B cell (primary cell): ENCODE measurements around the gene CHD9. TPM values are rescaled to one million over a fixed set of nuclear protein-coding genes. Genes with fewer than 3 reads are reported as not detected.

ENCODE experiments used
- ATAC-seq: fragments of 200-7000 bp; cut with Tn5 transposase; one replicate; pipeline ENCODE4 v1.10.0; 2021; ENCODE audit warnings: low read depth, mild to moderate bottlenecking, moderate number of reproducible peaks, moderate library complexity
- CTCF ChIA-PET: fragments of 350-600 bp; sonication (Branson Sonifier 250); formaldehyde crosslinking; loops from one replicate; lab custom pipeline; 2021; ENCODE audit warnings: antibody characterized with exemption, inconsistent platforms; lab: Charles Lee
- POLR2A ChIA-PET: fragments of 350-600 bp; sonication (Branson Sonifier 250); formaldehyde crosslinking; loops from one replicate; lab custom pipeline; 2021; ENCODE audit warnings: antibody characterized with exemption; lab: Charles Lee
- DNase-seq: peaks from one replicate; pipeline ENCODE4 v3.0.0; 2013
- H2AFZ ChIP-seq: 2 replicates; pipeline ENCODE4 v1.6.1; 2012; ENCODE audit warnings: mild to moderate bottlenecking, low read depth, low read length; ENCODE audit not compliant: insufficient read depth, poor library complexity, severe bottlenecking
- H3K27ac ChIP-seq, 2 donors: 1 replicate in 1 of 2; 2 replicates in 1 of 2; pipeline ENCODE4 v1.5.1; 2012 to 2013; ENCODE audit warnings: low read length in 2 of 2, mild to moderate bottlenecking in 2 of 2, moderate library complexity in 1 of 2
- H3K27me3 ChIP-seq, 4 experiments: fragments of 200-600 bp in 1 of 4; sonication (generic) in 1 of 4; replicated peaks in 1 of 4; 1 replicate in 2 of 4; 2 replicates in 2 of 4; pipeline versions ENCODE4 v1.6.1 to v1.7.0; 2013 to 2016; ENCODE audit warnings: low read length in 3 of 4, mild to moderate bottlenecking in 2 of 4, mixed read lengths in 1 of 4, moderate library complexity in 1 of 4; ENCODE audit not compliant: insufficient read depth in 4 of 4, control insufficient read depth in 3 of 4; ENCODE audit errors: control extremely low read depth in 1 of 4
- H3K36me3 ChIP-seq, 2 experiments: replicated peaks in 1 of 2; 1 replicate in 1 of 2; 2 replicates in 1 of 2; pipeline versions ENCODE4 v1.6.1 to v1.7.1; 2013; ENCODE audit warnings: low read length in 1 of 2; ENCODE audit not compliant: insufficient read depth in 2 of 2, control insufficient read depth in 1 of 2; ENCODE audit errors: control extremely low read depth in 1 of 2, extremely low read depth in 1 of 2
- H3K4me1 ChIP-seq, 2 donors: fragments of 200-600 bp in 1 of 2; sonication (generic) in 1 of 2; 1 replicate in 1 of 2; 2 replicates in 1 of 2; pipeline versions ENCODE4 v1.5.1 to v1.6.1; 2013 to 2017; ENCODE audit warnings: low read length in 2 of 2; ENCODE audit not compliant: control insufficient read depth in 2 of 2, insufficient read depth in 2 of 2
- H3K4me2 ChIP-seq: replicated peaks from 2 replicates; pipeline ENCODE3; 2012; ENCODE audit warnings: mild to moderate bottlenecking, low read depth, low read length; ENCODE audit not compliant: poor library complexity, severe bottlenecking
- H3K4me3 ChIP-seq, 5 experiments: fragments of 200-600 bp in 1 of 5; sonication (generic) in 1 of 5; 1 replicate in 3 of 5; 2 replicates in 2 of 5; pipeline versions ENCODE4 v1.5.1 to v1.7.0; 2011 to 2016; ENCODE audit warnings: low read length in 4 of 5, mild to moderate bottlenecking in 4 of 5, low read depth in 2 of 5, control low read depth in 1 of 5, moderate library complexity in 1 of 5; ENCODE audit not compliant: insufficient read depth in 1 of 5; ENCODE audit errors: control extremely low read depth in 1 of 5, extremely low read depth in 1 of 5
- H3K79me2 ChIP-seq: fragments of 200-600 bp; sonication (generic); one replicate; pipeline ENCODE4 v1.6.0; 2016; ENCODE audit warnings: low read length; ENCODE audit not compliant: control insufficient read depth, insufficient read depth
- H3K9ac ChIP-seq: fragments of 200-600 bp; sonication (generic); 2 replicates; pipeline ENCODE4 v1.6.1; 2017; ENCODE audit warnings: mild to moderate bottlenecking, low read length, moderate library complexity
- H3K9me3 ChIP-seq, 3 donors: one replicate each; pipeline versions ENCODE4 v1.6.1 to v1.7.1; 2013; ENCODE audit warnings: low read length in 2 of 3; ENCODE audit not compliant: control insufficient read depth in 2 of 3, insufficient read depth in 1 of 3; ENCODE audit errors: control extremely low read depth in 1 of 3
- H4K20me1 ChIP-seq: 2 replicates; pipeline ENCODE4 v1.6.0; 2012; ENCODE audit warnings: mild to moderate bottlenecking, low read length; ENCODE audit not compliant: insufficient read depth, control insufficient read depth, poor library complexity, severe bottlenecking
- H3K27ac Mint-ChIP-seq: one replicate; pipeline ENCODE4 v1.8.0; 2021; ENCODE audit warnings: mixed read lengths
- H3K27me3 Mint-ChIP-seq: one replicate; pipeline ENCODE4 v1.8.0; 2021; ENCODE audit warnings: mixed read lengths
- H3K4me1 Mint-ChIP-seq: one replicate; pipeline ENCODE4 v1.8.0; 2021; ENCODE audit warnings: mixed read lengths
- H3K4me3 Mint-ChIP-seq: one replicate; pipeline ENCODE4 v1.8.0; 2021; ENCODE audit warnings: mixed read lengths
- H3K9me3 Mint-ChIP-seq: one replicate; pipeline ENCODE4 v1.8.0; 2022; ENCODE audit warnings: mixed read lengths; ENCODE audit not compliant: insufficient read depth
- CTCF ChIP-seq: fragments of 200-600 bp; IDR thresholded peaks from one replicate; pipeline ENCODE4 v1.8.0; 2022; ENCODE audit warnings: antibody characterized with exemption, mild to moderate bottlenecking
- EZH2 ChIP-seq: IDR thresholded peaks from 2 replicates; pipeline ENCODE4 v1.6.1; 2012; ENCODE audit warnings: borderline replicate concordance, low read depth, mild to moderate bottlenecking, moderate library complexity, low read length; ENCODE audit not compliant: insufficient read depth, poor library complexity, severe bottlenecking
- WGBS: methylation state at CpG from one replicate; pipeline ENCODE4 v1.1.5; 2013; ENCODE audit warnings: missing lambda C conversion rate; ENCODE audit not compliant: insufficient coverage; 5-methylcytosine and 5-hydroxymethylcytosine counted together
- intact Hi-C: fragments of 100-400 bp; cut with micrococcal nuclease; formaldehyde crosslinking; loops from one replicate; pipeline ENCODE4 v1.10.0; 2022
- polyA plus RNA-seq: library from polyadenylated mRNA; depleted of rRNA; stranded (reverse); fragments of >200 nt; gene quantifications from 2 replicates; pipeline ENCODE4 v1.2.3, GENCODE V29; 2012
- total RNA-seq, 2 donors: library from RNA; stranded (reverse); fragments of 120-200 nt in 1 of 2; gene quantifications; 1 replicate in 1 of 2; 2 replicates in 1 of 2; pipeline versions ENCODE4 v1.2.3 to v1.2.4, GENCODE V29; 2013 to 2022

CHD9 gene
- total and polyA plus RNA-seq, 2 donors (not counting 1 experiment from before 2014, with no cell fraction given), result 12.2 to 102 TPM

DNA sequence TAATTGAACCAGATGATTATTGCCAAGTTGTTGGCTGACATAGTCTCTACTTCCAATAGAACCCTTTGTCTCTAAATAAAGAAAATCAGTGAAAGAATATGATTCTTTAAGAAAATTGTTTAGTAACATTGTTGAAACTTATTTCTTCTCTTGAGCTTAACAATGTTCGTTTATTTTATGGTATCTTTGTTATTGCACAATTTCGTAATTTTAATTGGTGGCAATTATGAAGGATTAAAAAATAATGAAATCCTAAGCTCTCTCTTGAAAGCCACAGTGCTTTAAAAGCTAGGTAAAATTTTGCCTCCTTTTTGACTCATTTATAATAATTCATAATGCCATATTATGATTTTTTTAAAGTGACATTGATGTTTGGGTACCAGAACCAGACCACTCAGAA, 230.4 kb downstream of the CHD9 start:
- Histone ChIP-seq H3K9me3 (no peaks in the 10 kb centered on the region), H3K4me3 (no peak overlapping the region), H3K4me2 (no peak overlapping the region), H3K27ac (no peak overlapping the region), H3K9ac (no peak overlapping the region), H4K20me1 (no peaks in the 10 kb centered on the region), H3K36me3 (peaks cover 10 to 66% of the 10 kb centered on the region in 2 experiments), H3K4me1 (no peaks in the 10 kb centered on the region), H2AFZ (no peak overlapping the region), H3K27me3 (no peaks in the 10 kb centered on the region), H3K79me2 (no peaks in the 10 kb centered on the region)
- Mint-ChIP-seq H3K4me1 (no peaks in the 10 kb centered on the region), H3K27ac (no peak overlapping the region), H3K9me3 (no peaks in the 10 kb centered on the region), H3K4me3 (no peak overlapping the region), H3K27me3 (no peaks in the 10 kb centered on the region)
- DNase-seq (no peak), ATAC-seq (no peak)
- WGBS, result no CpG with 5 or more reads among the region's 2 CpGs
- intact Hi-C loops, result no loop called here
- ChIA-PET POLR2A (no interaction called here), CTCF (interaction anchor here (0.6 to 2.0 kb wide), 2 partner anchors 197 to 308 kb away, joined by 3 to 9 read pairs; no protein-coding TSS in a partner anchor)
- no peak for TF ChIP-seq EZH2
- no peak for TF ChIP-seq CTCF

DNA sequence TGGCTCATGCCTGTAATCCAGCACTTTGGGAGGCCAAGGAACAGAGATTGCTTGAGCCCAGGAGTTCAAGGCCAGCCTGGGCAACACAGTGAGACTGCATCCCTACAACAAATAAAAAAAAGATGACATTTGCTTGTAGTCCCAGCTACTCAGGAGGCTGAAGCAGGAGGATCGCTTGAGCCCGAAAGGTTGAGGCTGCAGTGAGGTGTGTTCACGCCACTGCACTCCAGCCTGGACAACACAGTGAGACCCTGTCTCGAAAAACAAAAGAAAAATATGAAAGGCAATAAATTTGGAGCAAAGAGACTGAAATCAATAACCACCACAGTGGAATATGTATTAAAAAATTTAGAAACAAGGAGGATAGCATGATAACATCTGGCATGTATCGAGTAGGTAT, 235.7 kb downstream of the CHD9 start:
- no peak for DNase-seq
- no peak overlapping the region for H3K4me3 ChIP-seq
- H3K36me3 ChIP-seq, result peaks cover 3 to 78% of the 10 kb centered on the region in 2 experiments
- intact Hi-C loops, result no loop called here
- H3K4me1 ChIP-seq, result no peaks in the 10 kb centered on the region
- no peaks in the 10 kb centered on the region for H3K27me3 Mint-ChIP-seq
- no peak overlapping the region for H3K27ac ChIP-seq
- H4K20me1 ChIP-seq, result no peaks in the 10 kb centered on the region
- no peak overlapping the region for H3K4me2 ChIP-seq
- no peaks in the 10 kb centered on the region for H3K79me2 ChIP-seq
- TF ChIP-seq EZH2 (no peak), CTCF (no peak)
- WGBS, result 100% methylated on average over 3 of the region's 5 CpGs
- CTCF ChIA-PET, result no interaction called here
- no peak overlapping the region for H3K27ac Mint-ChIP-seq
- no peak overlapping the region for H3K4me3 Mint-ChIP-seq
- H2AFZ ChIP-seq, result no peak overlapping the region
- ATAC-seq, result no peak
- no peaks in the 10 kb centered on the region for H3K4me1 Mint-ChIP-seq
- H3K9ac ChIP-seq, result no peak overlapping the region
- POLR2A ChIA-PET, result interaction anchor here (0.7 kb wide), 1 partner anchor 131 kb away, joined by 3 read pairs; no protein-coding TSS in a partner anchor
- H3K27me3 ChIP-seq, result no peaks in the 10 kb centered on the region
- no peaks in the 10 kb centered on the region for H3K9me3 ChIP-seq
- H3K9me3 Mint-ChIP-seq, result no peaks in the 10 kb centered on the region
